Stimulated activated naive B cell treated with anti-CD40 and anti-IgM and Interleukin-4, amounts not matched to agents 10 μg/mL and 1 μg/mL and 100 μg/mL, for 72 hours (primary cell): ENCODE results near the gene ATP1B1.
A peak's percentile ranks its signal among the peaks of the same experiment; 100 is the strongest.

Experiments
- ATAC-seq, 2 donors: fragments of 150-1000 bp; cut with Tn5 transposase; replicated peaks; 2 replicates each; pipeline ENCODE4 v1.10.0; 2021; ENCODE audit warnings: moderate library complexity in 1 of 2
- DNase-seq: peaks from one replicate; pipeline ENCODE4 v3.0.0; 2021
- H3K27ac Mint-ChIP-seq: one replicate; pipeline ENCODE4 v1.8.0; 2022; ENCODE audit warnings: mild to moderate bottlenecking, mixed read lengths
- H3K27me3 Mint-ChIP-seq, 2 donors: one replicate each; pipeline ENCODE4 v1.8.0; 2022; ENCODE audit warnings: mixed read lengths in 2 of 2
- H3K36me3 Mint-ChIP-seq, 2 donors: one replicate each; pipeline ENCODE4 v1.8.0; 2022; ENCODE audit warnings: mixed read lengths in 2 of 2, mild to moderate bottlenecking in 1 of 2
- H3K4me1 Mint-ChIP-seq, 2 donors: one replicate each; pipeline ENCODE4 v1.8.0; 2022; ENCODE audit warnings: mixed read lengths in 2 of 2, mild to moderate bottlenecking in 1 of 2
- H3K4me3 Mint-ChIP-seq, 2 donors: one replicate each; pipeline ENCODE4 v1.8.0; 2022; ENCODE audit warnings: mild to moderate bottlenecking in 2 of 2, mixed read lengths in 2 of 2, moderate library complexity in 1 of 2
- H3K9me3 Mint-ChIP-seq, 2 donors: one replicate each; pipeline ENCODE4 v1.8.0; 2022; ENCODE audit warnings: mixed read lengths in 2 of 2, mild to moderate bottlenecking in 1 of 2

Gene ATP1B1

GRCh38 chr1:169106095-169106920 lies at the start of gene ATP1B1:
TSS of gene ATP1B1 (plus strand) at chr1:169106690. CDS start at chr1:169106830, 140 bp downstream.
- peaks cover 21 to 51% of the 10 kb centered on the region in 2 donors for H3K4me1 Mint-ChIP-seq
- H3K9me3 Mint-ChIP-seq = no peaks in the 10 kb centered on the region
- H3K4me3 Mint-ChIP-seq = peak within 1 kb of the TSS; percentile 89 to 90
- peaks cover 39 to 52% of the 10 kb centered on the region in 2 donors for H3K27me3 Mint-ChIP-seq
- no peaks in the 10 kb centered on the region for H3K36me3 Mint-ChIP-seq
- DNase-seq = peak; percentile 67
- peak; percentile 93 for ATAC-seq
- H3K27ac Mint-ChIP-seq = peak within 1 kb of the TSS; percentile 20

- peaks cover 20 to 29% of the 10 kb centered on the region in 2 donors for H3K27me3 Mint-ChIP-seq
- DNase-seq (no peak), ATAC-seq (no peak)
- no peak overlapping the region for H3K4me3 Mint-ChIP-seq
- no peaks in the 10 kb centered on the region for H3K36me3 Mint-ChIP-seq
- H3K9me3 Mint-ChIP-seq = peaks cover 0 to 4% of the 10 kb centered on the region in 2 donors
- H3K4me1 Mint-ChIP-seq = peaks cover 0 to 7% of the 10 kb centered on the region in 2 donors
- H3K27ac Mint-ChIP-seq = no peak overlapping the region
Observed at GRCh38 chr1:169059421-169059820, 47.1 kb upstream of the ATP1B1 start.

GRCh38 chr1:169060043-169060722 lies 46.3 kb upstream of the ATP1B1 start:
- Mint-ChIP-seq H3K36me3 (no peaks in the 10 kb centered on the region), H3K9me3 (peaks cover 0 to 4% of the 10 kb centered on the region in 2 donors), H3K27me3 (peaks cover 20 to 24% of the 10 kb centered on the region in 2 donors), H3K27ac (no peak overlapping the region), H3K4me1 (peaks cover 0 to 7% of the 10 kb centered on the region in 2 donors), H3K4me3 (no peak overlapping the region)
- no peak for DNase-seq
- no peak for ATAC-seq

- peaks cover 0 to 8% of the 10 kb centered on the region in 2 donors for H3K9me3 Mint-ChIP-seq
- H3K27me3 Mint-ChIP-seq = peaks cover 15 to 22% of the 10 kb centered on the region in 2 donors
- ATAC-seq (peak; percentile 46 to 49), DNase-seq (no peak)
- H3K4me3 Mint-ChIP-seq = no peak overlapping the region
- H3K36me3 Mint-ChIP-seq = no peaks in the 10 kb centered on the region
- no peak overlapping the region for H3K27ac Mint-ChIP-seq
- peaks cover 0 to 7% of the 10 kb centered on the region in 2 donors for H3K4me1 Mint-ChIP-seq
Observed at GRCh38 chr1:169060919-169061639, 45.4 kb upstream of the ATP1B1 start.

- no peak for DNase-seq
- peaks cover 12 to 22% of the 10 kb centered on the region in 2 donors for H3K27me3 Mint-ChIP-seq
- no peaks in the 10 kb centered on the region for H3K36me3 Mint-ChIP-seq
- no peak overlapping the region for H3K4me3 Mint-ChIP-seq
- no peak overlapping the region for H3K27ac Mint-ChIP-seq
- peaks cover 0 to 7% of the 10 kb centered on the region in 2 donors for H3K4me1 Mint-ChIP-seq
- H3K9me3 Mint-ChIP-seq = peaks cover 4 to 9% of the 10 kb centered on the region in 2 donors
- no peak for ATAC-seq
Observed at GRCh38 chr1:169062152-169062551, 44.3 kb upstream of the ATP1B1 start.

- Mint-ChIP-seq H3K9me3 (peaks cover 7 to 11% of the 10 kb centered on the region in 2 donors), H3K4me3 (no peak overlapping the region), H3K27ac (no peak overlapping the region), H3K36me3 (no peaks in the 10 kb centered on the region), H3K27me3 (peaks cover 6 to 14% of the 10 kb centered on the region in 2 donors), H3K4me1 (peaks cover 0 to 7% of the 10 kb centered on the region in 2 donors)
- DNase-seq = no peak
- no peak for ATAC-seq
Observed at GRCh38 chr1:169064103-169064502, 42.4 kb upstream of the ATP1B1 start.

GRCh38 chr1:169070547-169070946 lies 35.9 kb upstream of the ATP1B1 start:
- ATAC-seq (no peak), DNase-seq (no peak)
- Mint-ChIP-seq H3K4me1 (no peaks in the 10 kb centered on the region), H3K4me3 (no peak overlapping the region), H3K27ac (no peak overlapping the region), H3K27me3 (peaks cover 17 to 30% of the 10 kb centered on the region in 2 donors), H3K9me3 (peaks cover 5 to 7% of the 10 kb centered on the region in 2 donors), H3K36me3 (no peaks in the 10 kb centered on the region)

GRCh38 chr1:169070958-169071357 lies 35.5 kb upstream of the ATP1B1 start:
- peaks cover 3 to 7% of the 10 kb centered on the region in 2 donors for H3K9me3 Mint-ChIP-seq
- H3K4me1 Mint-ChIP-seq = no peaks in the 10 kb centered on the region
- H3K4me3 Mint-ChIP-seq = no peak overlapping the region
- no peaks in the 10 kb centered on the region for H3K36me3 Mint-ChIP-seq
- H3K27ac Mint-ChIP-seq = no peak overlapping the region
- ATAC-seq (no peak), DNase-seq (no peak)
- peaks cover 17 to 27% of the 10 kb centered on the region in 2 donors for H3K27me3 Mint-ChIP-seq

- ATAC-seq = no peak
- Mint-ChIP-seq H3K9me3 (peaks cover 0 to 1% of the 10 kb centered on the region in 2 donors), H3K4me1 (no peaks in the 10 kb centered on the region)
Observed at GRCh38 chr1:169072945-169073725, 33.4 kb upstream of the ATP1B1 start.

GRCh38 chr1:169078163-169078883 lies 28.2 kb upstream of the ATP1B1 start:
- peaks cover 4 to 5% of the 10 kb centered on the region in 2 donors for H3K27me3 Mint-ChIP-seq
- no peaks in the 10 kb centered on the region for H3K9me3 Mint-ChIP-seq
- DNase-seq (no peak), ATAC-seq (no peak)
- no peak overlapping the region for H3K27ac Mint-ChIP-seq
- no peak overlapping the region for H3K4me3 Mint-ChIP-seq
- no peaks in the 10 kb centered on the region for H3K4me1 Mint-ChIP-seq
- no peaks in the 10 kb centered on the region for H3K36me3 Mint-ChIP-seq

More at GRCh38 chr1:169072945-169073725, 33.4 kb upstream of the ATP1B1 start:
- Mint-ChIP-seq H3K27ac (no peak overlapping the region), H3K27me3 (peaks cover 17 to 27% of the 10 kb centered on the region in 2 donors), H3K4me3 (no peak overlapping the region), H3K36me3 (no peaks in the 10 kb centered on the region)
- no peak for DNase-seq

- Mint-ChIP-seq H3K27me3 (no peaks in the 10 kb centered on the region), H3K4me1 (no peaks in the 10 kb centered on the region), H3K36me3 (no peaks in the 10 kb centered on the region), H3K27ac (no peak overlapping the region), H3K9me3 (no peaks in the 10 kb centered on the region), H3K4me3 (no peak overlapping the region)
- DNase-seq (no peak), ATAC-seq (no peak)
Observed at GRCh38 chr1:169081503-169082123, 24.9 kb upstream of the ATP1B1 start.

- H3K9me3 Mint-ChIP-seq = no peaks in the 10 kb centered on the region
- DNase-seq = no peak
- no peak for ATAC-seq
- H3K27ac Mint-ChIP-seq = no peak overlapping the region
- H3K36me3 Mint-ChIP-seq = no peaks in the 10 kb centered on the region
- H3K4me1 Mint-ChIP-seq = peaks cover 2 to 11% of the 10 kb centered on the region in 2 donors
- H3K27me3 Mint-ChIP-seq = peaks cover 7 to 12% of the 10 kb centered on the region in 2 donors
- H3K4me3 Mint-ChIP-seq = no peak overlapping the region
Observed at GRCh38 chr1:169085911-169086310, 20.6 kb upstream of the ATP1B1 start.
